Spleen (tissue), 11 donors: ENCODE results near the gene PELI2. TPM values are rescaled to one million over a fixed set of nuclear protein-coding genes. Genes with fewer than 3 reads are reported as not detected.

Experiments used
- DNase-seq: peaks from one replicate; pipeline ENCODE4 v3.0.0-alpha.2; 2020
- H3K27ac ChIP-seq, 8 donors: fragments of 200-600 bp; sonication (generic) in 7 of 8; 1 replicate in 4 of 8; 2 replicates in 4 of 8; pipeline versions ENCODE4 v1.5.0 to v1.8.0; 2016 to 2021; ENCODE audit warnings: inconsistent platforms in 4 of 8, mild to moderate bottlenecking in 4 of 8, moderate library complexity in 1 of 8
- H3K27me3 ChIP-seq, 7 donors: fragments of 200-600 bp; sonication (generic) in 6 of 7; replicated peaks in 1 of 7; 1 replicate in 4 of 7; 2 replicates in 3 of 7; pipeline versions ENCODE4 v1.5.0 to v1.8.0; 2016 to 2021; ENCODE audit warnings: inconsistent platforms in 3 of 7, mild to moderate bottlenecking in 1 of 7
- H3K36me3 ChIP-seq, 6 donors: fragments of 200-600 bp; sonication (generic) in 5 of 6; 1 replicate in 4 of 6; 2 replicates in 2 of 6; pipeline versions ENCODE4 v1.5.0 to v1.8.0; 2016 to 2021; ENCODE audit warnings: inconsistent platforms in 2 of 6
- H3K4me1 ChIP-seq, 6 donors: fragments of 200-600 bp; sonication (generic) in 5 of 6; 1 replicate in 3 of 6; 2 replicates in 3 of 6; pipeline versions ENCODE4 v1.5.0 to v1.8.0; 2016 to 2021; ENCODE audit warnings: inconsistent platforms in 3 of 6
- H3K4me3 ChIP-seq, 8 donors: fragments of 200-600 bp; sonication (generic) in 7 of 8; 1 replicate in 4 of 8; 2 replicates in 4 of 8; pipeline versions ENCODE4 v1.5.0 to v1.8.0; 2016 to 2021; ENCODE audit warnings: inconsistent platforms in 4 of 8, mild to moderate bottlenecking in 4 of 8, moderate library complexity in 2 of 8
- H3K9me3 ChIP-seq, 8 donors: fragments of 200-600 bp; sonication (generic) in 7 of 8; 1 replicate in 4 of 8; 2 replicates in 4 of 8; pipeline versions ENCODE4 v1.5.0 to v1.8.0; 2016 to 2021; ENCODE audit warnings: inconsistent platforms in 4 of 8
- CTCF ChIP-seq, 11 experiments: fragments of 200-600 bp in 7 of 11; fragments of 450-650 bp in 4 of 11; sonication (generic) in 4 of 11; IDR thresholded peaks in 8 of 11; conservative IDR thresholded peaks in 3 of 11; 1 replicate in 7 of 11; 2 replicates in 4 of 11; pipeline versions ENCODE4 v1.4.0 to v1.8.0; 2016 to 2021; ENCODE audit warnings: antibody characterized with exemption in 11 of 11, inconsistent platforms in 4 of 11, mild to moderate bottlenecking in 1 of 11
- POLR2A ChIP-seq, 3 donors: fragments of 450-650 bp; IDR thresholded peaks; one replicate each; pipeline ENCODE4 v1.5.1; 2017; ENCODE audit warnings: antibody characterized with exemption in 3 of 3, mild to moderate bottlenecking in 1 of 3
- POLR2AphosphoS5 ChIP-seq, 3 donors: sonication (generic); formaldehyde crosslinking; IDR thresholded peaks; one replicate each; pipeline ENCODE4 v1.5.1; 2017; ENCODE audit warnings: antibody characterized with exemption in 3 of 3
- WGBS, 5 donors: extraction: QIAGEN DNeasy Blood & Tissue Kit in 3 of 5; methylation state at CpG; one replicate each; pipeline versions ENCODE4 v1.1.5 to v1.1.7; 2013 to 2018; 5-methylcytosine and 5-hydroxymethylcytosine counted together
- intact Hi-C: fragments of 100-400 bp; cut with DNase I; formaldehyde crosslinking; loops from one replicate; pipeline ENCODE4 v1.15.0; 2023; ENCODE audit warnings: low total_unique reads
- polyA plus RNA-seq, 3 donors: library from polyadenylated mRNA; stranded (reverse); fragments of 200-250 nt; gene quantifications; one replicate each; pipeline ENCODE4 v1.2.1, GENCODE V29; 2013
- total RNA-seq, 7 donors: library from RNA; depleted of rRNA in 3 of 7; stranded (reverse); fragments of >200 nt in 3 of 7; fragmentation: NEBNext Ultra II Directional in 4 of 7; extraction: Animal tissue kit (Norgen Biotek cat#: 25700) in 4 of 7; gene quantifications; one replicate each; pipeline versions ENCODE4 v1.1.0 to v1.2.1, GENCODE V29; 2016 to 2021
- donor health status: healthy with polysubstance abuse.
- donor health status: DM: no; HTN: no; CAD: no; lungs with moderate emphysema.
- donor health status: DM: no; HTN: no; CAD: no.
- donor health status: Bipolar disorder and iron deficiency.
- donor health status: healthy.
- donor health status: DM: no; HTN: no; CAD: no.
- donor health status: DM: yes; HTN: yes; CAD: no.

The PELI2 gene
- total and polyA plus RNA-seq, 10 donors: 2.1 to 25.3 (median 18.0) TPM

- H3K36me3 ChIP-seq: no peaks in the 10 kb centered on the region
- intact Hi-C loops: no loop called here
- H3K4me1 ChIP-seq: no peaks in the 10 kb centered on the region
- WGBS, 5 donors: 91 to 98% (median 96%) methylated on average over 8 of the region's 8 CpGs
- no peaks in the 10 kb centered on the region for H3K27me3 ChIP-seq
- no peaks in the 10 kb centered on the region for H3K9me3 ChIP-seq
- no peak overlapping the region for H3K4me3 ChIP-seq
- H3K27ac ChIP-seq: no peak overlapping the region
- DNase-seq: no peak
- TF ChIP-seq POLR2A (IDR thresholded peaks at IDR 0.05) (no peak), POLR2AphosphoS5 (IDR thresholded peaks at IDR 0.05) (no peak), CTCF (IDR thresholded peaks at IDR 0.05 in 8 of 11, conservative IDR thresholded peaks at IDR 0.05 in 3 of 11) (no peak)
Measured at GRCh38 chr14:56270921-56271320, 152.7 kb downstream of the PELI2 start.

- 84 to 97% (median 87%) methylated on average over 5 of the region's 5 CpGs for WGBS, 5 donors
- H3K27ac ChIP-seq: no peak overlapping the region
- H3K36me3 ChIP-seq: no peaks in the 10 kb centered on the region
- H3K27me3 ChIP-seq: no peaks in the 10 kb centered on the region
- DNase-seq: no peak
- no peak overlapping the region for H3K4me3 ChIP-seq
- intact Hi-C loops: no loop called here
- H3K4me1 ChIP-seq: no peaks in the 10 kb centered on the region
- TF ChIP-seq POLR2AphosphoS5 (IDR thresholded peaks at IDR 0.05) (no peak), POLR2A (IDR thresholded peaks at IDR 0.05) (no peak), CTCF (IDR thresholded peaks at IDR 0.05 in 8 of 11, conservative IDR thresholded peaks at IDR 0.05 in 3 of 11) (no peak)
- no peaks in the 10 kb centered on the region for H3K9me3 ChIP-seq
Measured at GRCh38 chr14:56271970-56272369, 153.8 kb downstream of the PELI2 start.

- 82 to 92% (median 90%) methylated on average over 2 to 3 of the region's 3 CpGs for WGBS, 5 donors
- DNase-seq: no peak
- no peaks in the 10 kb centered on the region for H3K27me3 ChIP-seq
- no peaks in the 10 kb centered on the region for H3K36me3 ChIP-seq
- no peaks in the 10 kb centered on the region for H3K9me3 ChIP-seq
- intact Hi-C loops: no loop called here
- no peak overlapping the region for H3K27ac ChIP-seq
- no peaks in the 10 kb centered on the region for H3K4me1 ChIP-seq
- TF ChIP-seq POLR2AphosphoS5 (IDR thresholded peaks at IDR 0.05) (no peak), POLR2A (IDR thresholded peaks at IDR 0.05) (no peak), CTCF (IDR thresholded peaks at IDR 0.05 in 8 of 11, conservative IDR thresholded peaks at IDR 0.05 in 3 of 11) (no peak)
- no peak overlapping the region for H3K4me3 ChIP-seq
Measured at GRCh38 chr14:56273155-56273554, 154.9 kb downstream of the PELI2 start.

- Histone ChIP-seq H3K36me3 (no peaks in the 10 kb centered on the region), H3K27ac (no peak overlapping the region), H3K27me3 (no peaks in the 10 kb centered on the region), H3K4me1 (no peaks in the 10 kb centered on the region), H3K4me3 (no peak overlapping the region), H3K9me3 (no peaks in the 10 kb centered on the region)
- 65 to 84% (median 77%) methylated on average over 6 of the region's 6 CpGs for WGBS, 5 donors
- intact Hi-C loops: no loop called here
- TF ChIP-seq POLR2A (IDR thresholded peaks at IDR 0.05) (no peak), POLR2AphosphoS5 (IDR thresholded peaks at IDR 0.05) (no peak), CTCF (IDR thresholded peaks at IDR 0.05 in 8 of 11, conservative IDR thresholded peaks at IDR 0.05 in 3 of 11) (no peak)
- DNase-seq: no peak
Measured at GRCh38 chr14:56273951-56274350, 155.7 kb downstream of the PELI2 start.
